ENCODE results near the gene TAS2R60. TPM values are rescaled to one million over a fixed set of nuclear protein-coding genes. Genes with fewer than 3 reads are reported as not detected.

Gene TAS2R60, protein sequence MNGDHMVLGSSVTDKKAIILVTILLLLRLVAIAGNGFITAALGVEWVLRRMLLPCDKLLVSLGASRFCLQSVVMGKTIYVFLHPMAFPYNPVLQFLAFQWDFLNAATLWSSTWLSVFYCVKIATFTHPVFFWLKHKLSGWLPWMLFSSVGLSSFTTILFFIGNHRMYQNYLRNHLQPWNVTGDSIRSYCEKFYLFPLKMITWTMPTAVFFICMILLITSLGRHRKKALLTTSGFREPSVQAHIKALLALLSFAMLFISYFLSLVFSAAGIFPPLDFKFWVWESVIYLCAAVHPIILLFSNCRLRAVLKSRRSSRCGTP
- polyA plus RNA-seq = not detected

DNA sequence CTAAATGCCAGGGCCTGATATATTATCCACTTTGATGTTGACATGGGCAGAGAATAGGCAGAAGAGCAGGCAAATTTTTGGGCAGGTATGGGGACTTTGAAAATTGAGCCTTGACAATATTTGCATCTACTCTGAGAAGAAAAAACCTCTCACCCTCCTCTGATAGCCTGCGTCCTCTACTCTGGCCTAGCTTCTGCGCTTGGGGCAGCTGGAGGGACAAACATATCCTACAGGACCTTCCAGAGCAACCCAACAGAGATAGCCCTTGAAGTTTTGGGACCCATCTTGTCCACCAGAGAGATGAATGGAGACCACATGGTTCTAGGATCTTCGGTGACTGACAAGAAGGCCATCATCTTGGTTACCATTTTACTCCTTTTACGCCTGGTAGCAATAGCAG is at the start of gene TAS2R60:
TAS2R60 (plus strand) TSS at position 301 of the 400 bp plus-strand sequence; CDS start at position 301, 0 bp downstream.
- H3K36me3 ChIP-seq (ENCODE audit: control insufficient read depth in 2 of 2, insufficient read depth in 2 of 2, low read length in 1 of 2) = no peaks in the 10 kb centered on the region
- H3K9me3 ChIP-seq (ENCODE audit: control insufficient read depth in 2 of 2, insufficient read depth in 1 of 2, low read depth in 1 of 2, low read length in 1 of 2) = no peaks in the 10 kb centered on the region
- H3K27ac ChIP-seq (ENCODE audit: low read depth in 2 of 2, low read length in 1 of 2) = no peak within 1 kb of the TSS
- H3K27me3 ChIP-seq (ENCODE audit: control insufficient read depth in 1 of 2, insufficient read depth in 2 of 2, low read length in 2 of 2) = no peaks in the 10 kb centered on the region
- H3K4me1 ChIP-seq (ENCODE audit: control insufficient read depth in 2 of 2, insufficient read depth in 2 of 2, low read length in 1 of 2) = no peaks in the 10 kb centered on the region
- H3K4me3 ChIP-seq (ENCODE audit: low read depth in 1 of 2, low read length in 2 of 2) = no peak within 1 kb of the TSS
- 70 to 78% methylated on average over 4 of the region's 4 CpGs for WGBS, 2 donors

DNA sequence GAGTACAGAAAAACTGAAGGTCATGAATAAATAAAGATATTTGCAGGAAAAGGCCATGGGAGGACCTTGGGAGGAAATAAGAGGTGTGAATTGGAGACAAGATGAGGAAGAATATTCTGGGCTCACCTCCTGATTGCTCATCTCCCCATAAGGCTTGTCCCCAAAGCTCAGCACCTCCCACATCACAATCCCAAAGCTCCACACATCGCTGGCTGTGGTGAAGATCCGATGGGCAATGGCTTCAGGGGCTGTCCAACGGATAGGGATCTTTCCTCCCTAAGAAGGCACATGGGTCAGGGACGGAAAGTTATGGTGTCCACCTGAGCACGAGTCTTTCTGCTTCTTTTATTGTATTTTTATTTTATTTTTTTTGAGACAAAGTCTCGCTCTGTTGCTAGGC is 49.2 kb upstream of the TAS2R60 start:
- Histone ChIP-seq H3K4me3 (ENCODE audit: low read depth in 1 of 2, low read length in 2 of 2) (no peak overlapping the region), H3K27ac (ENCODE audit: low read depth in 2 of 2, low read length in 1 of 2) (no peak overlapping the region), H3K9me3 (ENCODE audit: control insufficient read depth in 2 of 2, insufficient read depth in 1 of 2, low read depth in 1 of 2, low read length in 1 of 2) (no peaks in the 10 kb centered on the region), H3K36me3 (ENCODE audit: control insufficient read depth in 2 of 2, insufficient read depth in 2 of 2, low read length in 1 of 2) (peaks cover 14 to 65% of the 10 kb centered on the region in 2 donors), H3K27me3 (ENCODE audit: control insufficient read depth in 1 of 2, insufficient read depth in 2 of 2, low read length in 2 of 2) (no peaks in the 10 kb centered on the region), H3K4me1 (ENCODE audit: control insufficient read depth in 2 of 2, insufficient read depth in 2 of 2, low read length in 1 of 2) (peaks cover 0 to 10% of the 10 kb centered on the region in 2 donors)
- 96 to 97% methylated on average over 6 of the region's 6 CpGs for WGBS, 2 donors

DNA sequence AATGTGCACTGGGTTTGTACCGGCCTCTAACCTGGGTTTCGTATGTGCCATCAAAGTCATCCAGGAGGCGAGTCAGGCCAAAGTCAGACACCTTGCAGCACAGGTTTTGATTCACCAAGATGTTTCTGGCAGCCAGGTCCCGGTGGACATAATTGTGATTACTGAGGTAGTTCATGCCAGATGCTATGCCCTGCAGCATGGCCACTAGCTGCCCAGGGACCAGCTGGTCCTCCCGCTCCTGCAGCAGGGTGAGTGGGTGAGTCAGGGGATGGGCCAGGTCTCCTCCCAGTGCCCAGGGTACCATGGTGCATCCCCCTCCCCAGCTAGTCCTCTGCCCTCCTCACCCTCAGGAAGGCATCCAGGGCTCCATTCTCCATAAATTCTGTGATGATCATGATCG is 48.5 kb upstream of the TAS2R60 start:
- WGBS, 2 donors = 77 to 83% methylated on average over 6 of the region's 6 CpGs
- no peaks in the 10 kb centered on the region for H3K27me3 ChIP-seq (ENCODE audit: control insufficient read depth in 1 of 2, insufficient read depth in 2 of 2, low read length in 2 of 2)
- peaks cover 17 to 66% of the 10 kb centered on the region in 2 donors for H3K36me3 ChIP-seq (ENCODE audit: control insufficient read depth in 2 of 2, insufficient read depth in 2 of 2, low read length in 1 of 2)
- H3K4me1 ChIP-seq (ENCODE audit: control insufficient read depth in 2 of 2, insufficient read depth in 2 of 2, low read length in 1 of 2) = peaks cover 0 to 10% of the 10 kb centered on the region in 2 donors
- no peaks in the 10 kb centered on the region for H3K9me3 ChIP-seq (ENCODE audit: control insufficient read depth in 2 of 2, insufficient read depth in 1 of 2, low read depth in 1 of 2, low read length in 1 of 2)
- no peak overlapping the region for H3K4me3 ChIP-seq (ENCODE audit: low read depth in 1 of 2, low read length in 2 of 2)
- H3K27ac ChIP-seq (ENCODE audit: low read depth in 2 of 2, low read length in 1 of 2) = no peak overlapping the region

DNA sequence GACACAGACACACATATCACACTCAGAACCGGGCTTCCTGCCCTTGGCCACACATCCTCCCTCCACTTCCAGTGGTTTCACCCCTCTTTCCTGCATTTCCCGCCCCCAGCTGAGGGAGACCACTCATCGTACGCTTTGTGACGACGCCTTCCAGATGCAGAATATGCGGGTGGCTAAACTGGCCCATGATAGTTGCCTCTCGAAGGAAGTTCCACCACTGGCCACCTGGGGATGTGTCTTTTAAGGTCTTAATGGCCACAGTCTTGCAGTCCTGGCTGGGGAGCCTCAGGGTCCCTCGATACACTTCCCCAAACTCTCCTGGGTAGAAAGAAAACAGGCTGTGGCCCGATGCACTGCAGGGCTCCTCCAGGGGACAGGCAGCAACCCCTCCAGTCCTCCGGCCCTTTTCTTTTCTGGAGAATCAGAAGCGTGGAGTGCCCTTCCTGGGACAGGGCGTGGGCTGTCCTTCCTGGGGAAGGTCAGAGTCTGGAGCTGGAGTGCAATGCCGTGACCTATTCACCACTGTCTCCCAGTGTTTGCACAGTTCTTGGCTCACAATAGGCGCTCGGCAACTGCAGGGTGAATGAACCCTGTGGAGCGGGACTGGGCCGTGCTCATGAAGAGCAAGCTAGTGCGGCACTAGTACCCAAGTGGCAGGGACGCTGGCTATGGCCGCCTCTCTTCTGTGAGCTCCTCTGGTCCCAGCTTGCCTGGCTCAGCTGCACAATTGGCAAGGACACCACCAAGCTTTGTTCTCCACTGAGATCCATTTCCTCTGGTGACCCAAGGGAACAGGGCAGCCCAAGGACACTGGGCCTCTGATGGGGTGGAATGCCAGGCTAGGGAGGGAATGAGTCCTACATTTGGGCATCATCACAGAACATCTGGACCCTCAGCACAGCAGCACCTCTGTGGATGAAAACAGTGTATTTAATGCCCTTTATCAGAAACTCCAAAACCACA is 47.8 kb upstream of the TAS2R60 start:
- Histone ChIP-seq H3K27me3 (ENCODE audit: control insufficient read depth in 1 of 2, insufficient read depth in 2 of 2, low read length in 2 of 2) (no peaks in the 10 kb centered on the region), H3K9me3 (ENCODE audit: control insufficient read depth in 2 of 2, insufficient read depth in 1 of 2, low read depth in 1 of 2, low read length in 1 of 2) (no peaks in the 10 kb centered on the region), H3K4me3 (ENCODE audit: low read depth in 1 of 2, low read length in 2 of 2) (no peak overlapping the region), H3K27ac (ENCODE audit: low read depth in 2 of 2, low read length in 1 of 2) (no peak overlapping the region), H3K4me1 (ENCODE audit: control insufficient read depth in 2 of 2, insufficient read depth in 2 of 2, low read length in 1 of 2) (peaks cover 0 to 10% of the 10 kb centered on the region in 2 donors), H3K36me3 (ENCODE audit: control insufficient read depth in 2 of 2, insufficient read depth in 2 of 2, low read length in 1 of 2) (peaks cover 18 to 63% of the 10 kb centered on the region in 2 donors)
- 68 to 70% methylated on average over 21 of the region's 21 CpGs for WGBS, 2 donors

DNA sequence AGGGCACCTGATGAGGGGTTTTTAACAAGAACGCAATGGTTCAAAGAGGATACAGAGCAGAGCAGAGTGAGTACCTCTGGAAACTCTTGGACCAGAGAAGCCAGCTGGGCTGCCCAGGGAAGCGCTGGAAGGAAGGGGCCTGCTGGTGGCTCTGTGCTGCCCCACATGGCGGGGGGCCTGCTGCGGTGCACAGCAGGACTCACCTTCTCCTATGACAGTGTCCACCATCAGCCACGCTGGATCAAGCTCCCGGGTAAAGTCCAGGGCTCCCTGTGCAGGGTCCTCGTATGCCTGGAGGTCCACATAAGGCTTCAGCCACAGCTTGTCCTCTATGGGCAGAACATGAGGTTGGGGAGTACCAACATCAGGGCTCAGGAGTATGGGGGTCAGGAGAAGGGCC is 47.1 kb upstream of the TAS2R60 start:
- WGBS, 2 donors = 78 to 83% methylated on average over 7 of the region's 7 CpGs
- Histone ChIP-seq H3K4me1 (ENCODE audit: control insufficient read depth in 2 of 2, insufficient read depth in 2 of 2, low read length in 1 of 2) (peaks cover 0 to 8% of the 10 kb centered on the region in 2 donors), H3K27ac (ENCODE audit: low read depth in 2 of 2, low read length in 1 of 2) (no peak overlapping the region), H3K4me3 (ENCODE audit: low read depth in 1 of 2, low read length in 2 of 2) (no peak overlapping the region), H3K27me3 (ENCODE audit: control insufficient read depth in 1 of 2, insufficient read depth in 2 of 2, low read length in 2 of 2) (no peaks in the 10 kb centered on the region), H3K36me3 (ENCODE audit: control insufficient read depth in 2 of 2, insufficient read depth in 2 of 2, low read length in 1 of 2) (peaks cover 18 to 60% of the 10 kb centered on the region in 2 donors), H3K9me3 (ENCODE audit: control insufficient read depth in 2 of 2, insufficient read depth in 1 of 2, low read depth in 1 of 2, low read length in 1 of 2) (no peaks in the 10 kb centered on the region)

DNA sequence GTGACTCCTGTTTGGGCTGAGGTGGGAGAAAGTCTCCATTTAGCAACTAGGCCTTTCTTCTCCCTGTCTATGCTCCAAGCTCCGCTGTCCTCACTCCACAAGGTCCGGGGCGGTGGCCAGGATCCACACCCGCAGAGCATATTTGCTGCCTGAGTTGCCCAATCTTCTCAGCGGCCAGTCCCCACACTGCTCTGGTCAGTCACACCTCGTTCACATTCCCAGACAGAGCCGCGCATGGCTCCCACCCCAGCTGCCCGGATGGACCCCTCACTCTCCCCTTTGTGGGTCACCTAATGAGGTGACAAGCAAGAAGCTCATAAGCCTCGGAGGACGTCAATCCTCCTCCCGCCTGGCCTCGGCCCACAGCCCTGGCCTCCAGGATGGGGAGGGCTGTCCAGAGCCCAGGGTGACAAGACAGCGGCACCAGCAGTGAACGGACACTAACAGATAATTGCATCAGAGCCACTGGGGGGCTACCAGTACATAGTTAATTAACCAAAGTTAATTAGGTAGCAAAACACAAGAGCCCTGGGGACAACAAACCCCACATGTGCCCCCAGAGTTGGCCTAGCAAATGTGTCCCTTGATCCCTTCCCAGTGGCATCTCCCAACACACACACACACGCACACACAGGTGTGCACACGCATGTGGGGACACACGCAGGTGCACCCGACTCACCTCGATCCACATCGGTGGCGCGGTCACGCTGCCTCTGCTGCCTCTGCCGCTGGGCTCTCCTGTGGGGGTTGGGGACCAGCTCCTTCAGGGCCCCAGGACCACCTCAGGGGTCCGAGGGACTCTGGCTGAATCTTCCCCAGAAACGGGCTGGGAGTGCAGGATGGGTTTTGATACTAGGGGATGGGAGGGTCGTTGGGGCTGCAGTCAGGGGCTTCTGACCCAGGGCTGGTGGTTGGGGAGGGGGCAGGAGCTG is 46.4 kb upstream of the TAS2R60 start:
- Histone ChIP-seq H3K4me3 (ENCODE audit: low read depth in 1 of 2, low read length in 2 of 2) (no peak overlapping the region), H3K9me3 (ENCODE audit: control insufficient read depth in 2 of 2, insufficient read depth in 1 of 2, low read depth in 1 of 2, low read length in 1 of 2) (no peaks in the 10 kb centered on the region), H3K4me1 (ENCODE audit: control insufficient read depth in 2 of 2, insufficient read depth in 2 of 2, low read length in 1 of 2) (peaks cover 0 to 2% of the 10 kb centered on the region in 2 donors), H3K27me3 (ENCODE audit: control insufficient read depth in 1 of 2, insufficient read depth in 2 of 2, low read length in 2 of 2) (no peaks in the 10 kb centered on the region), H3K36me3 (ENCODE audit: control insufficient read depth in 2 of 2, insufficient read depth in 2 of 2, low read length in 1 of 2) (peaks cover 18 to 57% of the 10 kb centered on the region in 2 donors), H3K27ac (ENCODE audit: low read depth in 2 of 2, low read length in 1 of 2) (no peak overlapping the region)
- WGBS, 2 donors = 88 to 90% methylated on average over 28 of the region's 28 CpGs

DNA sequence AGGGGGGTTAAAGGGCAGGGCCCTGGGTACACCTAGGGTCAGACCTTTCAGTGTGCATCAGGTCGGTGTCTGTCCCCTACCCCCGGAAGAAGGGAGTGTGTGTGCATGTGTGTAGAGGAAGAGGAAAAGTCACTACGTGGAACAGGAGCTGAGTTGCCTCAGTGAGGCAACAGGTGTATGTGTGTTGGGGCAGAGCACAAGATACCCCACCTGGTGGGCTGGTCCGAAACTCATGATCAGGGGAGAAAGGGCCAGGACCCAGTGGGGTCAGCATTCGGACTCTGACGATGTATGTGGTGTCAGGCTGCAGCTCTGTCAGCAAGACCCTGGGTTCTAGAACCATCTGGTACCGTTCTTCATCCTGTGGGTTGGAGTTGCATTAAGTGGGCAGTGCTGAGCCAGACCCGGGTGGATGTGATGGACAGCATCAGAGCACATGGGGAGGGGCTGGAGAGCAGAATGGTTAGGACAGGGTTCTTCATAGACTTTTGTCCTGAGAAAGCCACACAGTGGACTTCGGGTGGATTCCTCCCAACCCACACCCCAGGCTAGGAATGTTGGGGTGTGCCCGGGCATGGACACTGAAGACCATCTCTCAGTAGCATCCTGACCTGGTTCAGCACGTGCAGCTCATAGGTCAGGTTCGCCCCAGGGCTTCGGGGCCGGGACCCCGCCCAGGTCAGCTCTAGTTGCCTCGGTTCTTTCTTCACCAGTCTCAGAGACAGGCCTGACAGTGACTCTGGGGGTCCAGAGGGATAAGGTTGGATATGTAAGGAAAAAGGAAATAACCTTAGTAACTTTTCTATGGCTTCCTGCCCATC is 45.3 kb upstream of the TAS2R60 start:
- WGBS, 2 donors = 88 to 91% methylated on average over 16 of the region's 16 CpGs
- no peak overlapping the region for H3K4me3 ChIP-seq (ENCODE audit: low read depth in 1 of 2, low read length in 2 of 2)
- H3K27me3 ChIP-seq (ENCODE audit: control insufficient read depth in 1 of 2, insufficient read depth in 2 of 2, low read length in 2 of 2) = no peaks in the 10 kb centered on the region
- no peaks in the 10 kb centered on the region for H3K4me1 ChIP-seq (ENCODE audit: control insufficient read depth in 2 of 2, insufficient read depth in 2 of 2, low read length in 1 of 2)
- H3K36me3 ChIP-seq (ENCODE audit: control insufficient read depth in 2 of 2, insufficient read depth in 2 of 2, low read length in 1 of 2) = peaks cover 18 to 57% of the 10 kb centered on the region in 2 donors
- H3K27ac ChIP-seq (ENCODE audit: low read depth in 2 of 2, low read length in 1 of 2) = no peak overlapping the region
- H3K9me3 ChIP-seq (ENCODE audit: control insufficient read depth in 2 of 2, insufficient read depth in 1 of 2, low read depth in 1 of 2, low read length in 1 of 2) = no peaks in the 10 kb centered on the region

DNA sequence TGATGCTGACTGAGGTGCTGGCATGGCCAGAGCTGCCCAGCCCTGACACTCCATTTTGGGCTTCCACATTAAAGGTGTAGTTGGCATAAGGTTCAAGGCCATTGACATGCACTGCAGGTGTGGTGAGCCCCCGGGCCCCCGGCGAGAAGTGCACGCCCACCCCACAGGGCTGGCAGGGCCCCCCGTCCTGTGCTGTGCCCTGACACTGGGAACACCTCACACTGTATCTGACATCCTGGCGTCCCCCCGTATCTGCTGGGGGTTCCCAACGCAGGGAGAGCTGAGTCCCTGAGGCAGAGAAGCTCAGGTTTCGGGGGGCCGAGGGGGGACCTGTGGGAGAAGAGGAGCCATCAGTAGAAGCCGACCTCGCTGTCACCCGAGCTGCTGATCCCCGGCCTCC is 44.6 kb upstream of the TAS2R60 start:
- Histone ChIP-seq H3K27me3 (ENCODE audit: control insufficient read depth in 1 of 2, insufficient read depth in 2 of 2, low read length in 2 of 2) (no peaks in the 10 kb centered on the region), H3K4me3 (ENCODE audit: low read depth in 1 of 2, low read length in 2 of 2) (no peak overlapping the region), H3K4me1 (ENCODE audit: control insufficient read depth in 2 of 2, insufficient read depth in 2 of 2, low read length in 1 of 2) (no peaks in the 10 kb centered on the region), H3K27ac (ENCODE audit: low read depth in 2 of 2, low read length in 1 of 2) (no peak overlapping the region), H3K9me3 (ENCODE audit: control insufficient read depth in 2 of 2, insufficient read depth in 1 of 2, low read depth in 1 of 2, low read length in 1 of 2) (no peaks in the 10 kb centered on the region), H3K36me3 (ENCODE audit: control insufficient read depth in 2 of 2, insufficient read depth in 2 of 2, low read length in 1 of 2) (peaks cover 15 to 53% of the 10 kb centered on the region in 2 donors)
- WGBS, 2 donors = 90 to 93% methylated on average over 14 of the region's 14 CpGs

Measured in esophagus (tissue), 2 donors.